Astrocyte of the spinal cord (primary cell): ENCODE data around the gene FAAP100.

Experiments
- DNase-seq: peaks from one replicate; pipeline ENCODE4 v3.0.0; 2011; ENCODE audit warnings: low read depth, low spot score
- H3K4me3 ChIP-seq: 2 replicates; pipeline ENCODE4 v1.5.1; 2011; ENCODE audit warnings: low read depth, mild to moderate bottlenecking, low read length, moderate library complexity
- in situ Hi-C: cut with HindIII; loops from 2 replicates; pipeline ENCODE4 v1.10.0; 2017; ENCODE audit warnings: low sequenced_read_pairs
- TF ChIP-seq, protein P1 (sequence below): IDR thresholded peaks from 2 replicates; pipeline ENCODE4 v1.5.1; 2012; ENCODE audit warnings: low read depth, mild to moderate bottlenecking, low read length, inconsistent platforms

The FAAP100 gene

DNA sequence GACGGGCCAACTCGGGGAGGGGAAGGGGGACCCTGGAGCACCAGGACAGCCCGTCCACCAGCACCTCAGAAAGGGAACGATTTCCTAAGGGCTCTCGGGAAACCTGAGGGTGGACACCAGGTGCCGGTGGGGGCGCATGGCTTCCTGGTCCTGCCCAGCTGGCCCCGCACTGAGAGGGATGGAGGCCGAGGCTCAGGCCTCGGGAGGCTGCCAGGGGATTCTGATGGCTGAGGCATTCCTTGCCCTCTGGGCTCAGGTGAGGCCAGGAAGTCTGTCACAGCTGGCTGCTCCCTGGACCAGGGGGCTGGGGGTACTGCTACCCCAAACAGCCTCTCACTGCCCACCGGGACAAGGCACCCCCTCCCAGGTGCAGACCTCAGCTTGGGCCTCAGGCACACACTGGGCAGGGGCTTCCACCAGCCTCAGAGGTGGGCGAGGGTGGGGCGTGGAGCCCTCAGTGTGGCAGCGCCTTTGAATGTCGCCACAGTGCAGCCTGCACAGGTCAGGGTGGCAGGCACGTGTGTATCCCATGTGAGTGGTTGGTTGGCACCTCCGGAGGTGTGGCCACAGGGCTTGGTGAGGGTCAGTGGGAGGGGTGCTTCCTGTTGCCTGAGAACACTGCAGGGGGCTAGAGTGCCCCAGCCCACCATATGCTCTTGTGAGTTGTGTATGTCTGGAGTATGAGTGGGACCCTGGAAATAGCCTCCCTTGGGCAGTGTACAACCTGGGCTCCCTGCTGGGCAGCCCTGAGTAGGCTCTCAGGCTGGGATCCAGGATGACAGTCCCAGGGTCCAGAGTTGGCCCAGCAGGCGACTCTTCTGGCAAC is 27.9 kb downstream of the FAAP100 start:
- in situ Hi-C loops: no loop called here
- DNase-seq: no peak
- H3K4me3 ChIP-seq: no peak overlapping the region
- TF ChIP-seq, protein P1, sequence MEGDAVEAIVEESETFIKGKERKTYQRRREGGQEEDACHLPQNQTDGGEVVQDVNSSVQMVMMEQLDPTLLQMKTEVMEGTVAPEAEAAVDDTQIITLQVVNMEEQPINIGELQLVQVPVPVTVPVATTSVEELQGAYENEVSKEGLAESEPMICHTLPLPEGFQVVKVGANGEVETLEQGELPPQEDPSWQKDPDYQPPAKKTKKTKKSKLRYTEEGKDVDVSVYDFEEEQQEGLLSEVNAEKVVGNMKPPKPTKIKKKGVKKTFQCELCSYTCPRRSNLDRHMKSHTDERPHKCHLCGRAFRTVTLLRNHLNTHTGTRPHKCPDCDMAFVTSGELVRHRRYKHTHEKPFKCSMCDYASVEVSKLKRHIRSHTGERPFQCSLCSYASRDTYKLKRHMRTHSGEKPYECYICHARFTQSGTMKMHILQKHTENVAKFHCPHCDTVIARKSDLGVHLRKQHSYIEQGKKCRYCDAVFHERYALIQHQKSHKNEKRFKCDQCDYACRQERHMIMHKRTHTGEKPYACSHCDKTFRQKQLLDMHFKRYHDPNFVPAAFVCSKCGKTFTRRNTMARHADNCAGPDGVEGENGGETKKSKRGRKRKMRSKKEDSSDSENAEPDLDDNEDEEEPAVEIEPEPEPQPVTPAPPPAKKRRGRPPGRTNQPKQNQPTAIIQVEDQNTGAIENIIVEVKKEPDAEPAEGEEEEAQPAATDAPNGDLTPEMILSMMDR: no peak

DNA sequence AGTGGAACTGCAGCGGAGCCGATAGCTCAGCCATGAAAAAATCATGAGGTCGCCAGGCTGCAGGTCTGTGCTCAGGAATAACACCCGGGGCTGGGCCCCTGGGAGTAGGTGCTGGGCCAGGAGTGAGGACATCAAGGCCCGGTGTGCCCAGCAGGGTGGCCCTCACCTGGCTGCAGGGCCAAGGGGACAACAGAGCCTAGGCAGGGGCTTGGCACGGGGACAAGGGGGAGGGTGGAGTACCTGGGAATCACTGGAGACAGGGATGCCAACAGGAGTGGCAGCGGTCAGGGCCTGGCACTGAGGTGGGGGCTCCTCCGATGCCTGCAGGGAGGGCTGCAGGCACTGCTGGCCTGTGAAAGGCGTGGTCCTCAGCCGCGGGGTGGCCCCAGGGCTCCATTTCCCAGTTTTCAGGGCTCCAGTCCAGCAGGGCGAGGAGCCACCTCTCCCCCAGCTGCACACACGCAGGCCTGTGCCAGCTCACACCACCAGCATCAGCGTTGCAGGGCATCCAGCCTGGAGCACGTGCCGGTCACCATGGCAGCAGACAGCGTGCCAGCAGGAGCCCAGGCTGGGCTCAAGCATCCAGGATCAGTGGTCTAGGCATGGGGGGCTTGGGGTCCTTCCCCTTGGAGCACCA is 28.6 kb downstream of the FAAP100 start:
- no peak overlapping the region for H3K4me3 ChIP-seq
- DNase-seq: no peak
- in situ Hi-C loops: no loop called here
- TF ChIP-seq, protein P1: no peak

DNA sequence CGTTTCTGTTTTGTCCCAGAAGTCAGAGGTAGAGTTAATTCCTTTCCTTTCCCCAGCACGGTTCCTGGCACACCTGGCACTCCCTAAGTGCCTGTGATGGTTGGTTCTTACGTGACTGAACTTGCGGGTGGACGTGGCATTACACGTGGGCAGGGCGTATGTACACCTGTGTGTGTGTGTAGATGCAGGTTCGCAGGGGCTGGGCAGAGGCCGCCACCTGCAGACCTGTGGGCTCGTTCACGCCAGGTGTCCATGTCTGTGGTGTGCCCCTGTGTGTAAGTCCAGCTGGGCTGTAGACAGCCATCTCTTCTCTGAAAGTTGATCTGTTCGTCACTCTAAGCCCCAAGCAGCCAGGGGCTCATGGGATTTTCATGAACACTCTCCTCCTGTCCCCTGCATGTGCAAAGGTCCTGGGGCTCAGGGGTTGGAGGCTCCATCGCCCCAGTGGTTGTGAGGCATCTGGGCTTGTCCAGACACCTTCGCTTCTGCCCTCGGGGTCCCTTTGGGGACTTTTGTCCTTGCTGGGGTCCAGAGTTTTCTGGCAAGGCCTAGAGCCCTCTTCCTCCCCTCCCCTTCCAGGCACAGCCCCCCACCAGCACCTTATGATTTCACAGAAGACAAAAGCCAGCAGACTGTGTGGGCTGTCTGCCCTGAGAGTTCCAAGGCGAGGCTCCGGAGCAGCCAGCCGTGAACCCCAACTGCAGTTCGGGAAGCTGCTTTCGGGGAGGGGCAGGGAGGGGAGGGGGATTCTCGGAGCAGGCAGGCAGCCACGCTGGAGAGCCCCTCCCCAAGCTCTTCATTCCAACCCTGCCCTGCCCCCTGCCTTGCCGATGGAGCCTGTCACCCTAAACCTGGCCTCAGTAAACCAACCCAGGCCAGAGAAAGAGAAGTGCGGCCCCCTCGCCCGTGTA is 29.4 kb downstream of the FAAP100 start:
- in situ Hi-C loops: no loop called here
- H3K4me3 ChIP-seq: no peak overlapping the region
- no peak for DNase-seq
- TF ChIP-seq, protein P1: peak; percentile 53

DNA sequence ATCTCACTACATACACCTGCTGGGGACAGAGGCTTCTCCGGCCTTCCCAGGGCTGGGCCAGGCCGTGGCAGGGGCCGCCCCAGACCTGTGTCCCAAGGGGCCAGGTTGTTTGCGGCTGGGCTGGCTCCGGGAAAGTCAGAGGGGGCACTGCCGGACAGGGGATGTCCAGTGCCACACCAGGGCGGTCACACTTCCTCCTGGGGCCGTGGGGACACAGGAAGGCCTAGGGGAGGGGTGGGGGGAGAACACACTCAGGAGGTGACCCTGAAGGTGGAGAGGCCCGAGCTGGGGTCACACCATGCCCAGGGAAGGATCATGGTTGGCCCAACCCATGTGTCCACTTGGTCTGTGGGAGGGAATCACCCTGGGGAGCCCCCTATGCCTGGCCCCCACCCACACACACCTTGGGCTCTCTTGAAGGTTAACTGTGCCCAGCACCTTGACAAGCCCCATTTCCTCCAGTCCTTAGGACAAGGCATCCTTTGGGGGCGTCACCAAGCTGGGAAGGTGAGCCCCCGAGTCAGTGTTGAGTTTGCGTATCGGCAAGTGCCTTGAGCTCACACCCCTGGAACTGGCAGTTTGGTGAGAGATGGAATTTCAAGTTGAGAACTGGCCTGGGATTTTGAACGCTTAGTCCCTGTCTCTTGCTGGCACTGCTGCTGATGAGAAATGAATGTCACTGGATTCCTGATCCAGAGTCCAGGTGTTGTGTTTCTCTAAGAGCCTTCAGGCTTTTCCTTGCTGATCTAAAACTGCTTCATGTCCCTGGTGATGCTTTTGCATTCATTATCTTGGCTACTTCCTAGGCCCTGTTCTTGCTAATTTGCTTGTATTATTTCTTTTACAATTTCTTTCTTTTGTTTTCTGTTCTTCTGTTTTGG is 31.9 kb downstream of the FAAP100 start:
- TF ChIP-seq, protein P1: no peak
- H3K4me3 ChIP-seq: no peak overlapping the region
- in situ Hi-C loops: no loop called here
- DNase-seq: no peak

DNA sequence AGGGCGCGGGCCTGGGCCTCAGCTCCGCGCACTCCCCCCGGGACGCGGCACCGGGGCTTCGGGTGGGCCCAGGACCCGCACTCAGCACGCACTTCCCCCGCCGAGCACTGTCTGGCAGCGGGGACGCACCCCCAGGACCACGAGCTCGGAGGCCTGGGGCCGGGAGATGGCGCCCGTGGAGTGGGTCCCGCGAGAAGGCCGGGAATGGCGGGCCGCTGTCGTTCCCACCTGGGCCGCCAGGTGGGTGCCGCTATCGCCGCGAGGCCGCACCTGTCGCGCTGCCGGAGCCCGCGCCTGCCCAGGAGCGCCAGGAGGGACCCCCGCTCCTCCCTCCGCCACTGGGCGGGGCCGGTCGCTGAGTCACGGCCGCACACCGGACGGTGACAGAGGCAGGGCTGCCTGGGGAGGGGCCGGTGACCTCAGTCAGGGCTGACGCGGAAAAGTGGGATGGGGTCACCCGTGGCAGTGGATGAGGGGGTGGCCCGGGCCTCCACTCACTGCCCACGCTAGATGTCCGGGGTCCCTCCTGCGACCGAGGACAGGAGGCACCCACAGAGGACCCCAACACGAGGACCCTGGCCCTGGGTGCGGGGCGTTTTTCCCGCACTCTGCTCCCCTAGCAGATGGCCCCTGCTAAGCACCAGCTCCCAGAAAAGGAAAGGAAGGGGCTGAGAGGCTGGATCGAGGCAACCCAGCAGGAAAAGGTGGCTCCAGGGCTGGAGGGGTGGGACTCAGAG is 32.7 kb downstream of the FAAP100 start:
- in situ Hi-C loops: loop anchor here (10.0 kb wide), 1 partner anchor 115 kb away; no protein-coding TSS in a partner anchor
- H3K4me3 ChIP-seq: peak overlapping the region; percentile 22
- DNase-seq: no peak
- TF ChIP-seq, protein P1: peak; percentile 22
